Measurements from ENCODE around the gene FUT1.

- no peak for TF ChIP-seq ZBTB26 (CRISPR knock-in tag; IDR thresholded peaks at IDR 0.05)
- no peak for TF ChIP-seq ZNF224 (CRISPR knock-in tag; IDR thresholded peaks at IDR 0.05)
- no peak for TF ChIP-seq SIX5 (IDR thresholded peaks at IDR 0.05; ENCODE audit: borderline replicate concordance in 1 of 2, insufficient read depth in 1 of 2, low read depth in 1 of 2, low read length in 2 of 2)
- TF ChIP-seq GABPA (tag; conservative IDR thresholded peaks at IDR 0.05; ENCODE audit: low read depth): no peak
- no peak for TF ChIP-seq RFX5 (IDR thresholded peaks at IDR 0.05; ENCODE audit: low read depth, low read length)
- no peak for TF ChIP-seq L3MBTL2 (IDR thresholded peaks at IDR 0.05)
Observed at GRCh38 chr19:48746110-48746509, 6.3 kb downstream of the FUT1 start.

Measured in K562 (cell line).